Measurements from ENCODE around the gene FBRS.
"Not testable (repeated sequence)": the region's sequence is repeated elsewhere in the genome, so short reads cannot be mapped to it uniquely, and the experiment has no call there.

Gene FBRS
- 130 to 206 reads per million in 2 donors for total RNA-seq

GRCh38 chr16:30657866-30658730 is at the start of gene FBRS:
TSS of gene FBRS (plus strand) at chr16:30658431. CDS start at chr16:30659519, 1,088 bp downstream.
- DNase-seq, result peak; percentile 99 to 100 (median 100)

- peak in 3 of 5 experiments; percentile 14 to 57 (median 15) for DNase-seq
Measured at GRCh38 chr16:30609002-30609925, 49.0 kb upstream of the FBRS start.

GRCh38 chr16:30609926-30610839 is 48.0 kb upstream of the FBRS start, which contains the start of gene ZNF689:
TSS of gene ZNF689 (minus strand) at chr16:30610389. CDS start at chr16:30610041, 348 bp downstream.
- DNase-seq, result peak; percentile 76 to 96 (median 91)

- DNase-seq, result peak; percentile 33 to 88 (median 62)
Measured at GRCh38 chr16:30615358-30616091, 42.7 kb upstream of the FBRS start.

GRCh38 chr16:30619202-30619601 is 39.0 kb upstream of the FBRS start:
- DNase-seq, result no peak

- DNase-seq, result no peak
Measured at GRCh38 chr16:30619638-30620037, 38.6 kb upstream of the FBRS start.

- no peak for DNase-seq
Measured at GRCh38 chr16:30620169-30620568, 38.1 kb upstream of the FBRS start.

- DNase-seq, result no peak
Measured at GRCh38 chr16:30621765-30622164, 36.5 kb upstream of the FBRS start.

- no peak for DNase-seq
Measured at GRCh38 chr16:30622455-30623032, 35.7 kb upstream of the FBRS start.

- no peak for DNase-seq
Measured at GRCh38 chr16:30623536-30624283, 34.5 kb upstream of the FBRS start.

- no peak for DNase-seq
Measured at GRCh38 chr16:30626236-30626635, 32.0 kb upstream of the FBRS start.

GRCh38 chr16:30628628-30629540 is 29.3 kb upstream of the FBRS start:
- peak; percentile 59 to 88 (median 78) for DNase-seq

GRCh38 chr16:30632454-30632853 is 25.8 kb upstream of the FBRS start:
- DNase-seq, result not testable (repeated sequence)

GRCh38 chr16:30633526-30633925 is 24.7 kb upstream of the FBRS start:
- no peak for DNase-seq

GRCh38 chr16:30636599-30636998 is 21.6 kb upstream of the FBRS start:
- no peak for DNase-seq

- DNase-seq, result not testable (repeated sequence)
Measured at GRCh38 chr16:30637139-30637538, 21.1 kb upstream of the FBRS start.

GRCh38 chr16:30637944-30638343 is 20.3 kb upstream of the FBRS start:
- DNase-seq, result peak in 1 of 5 experiments; percentile 57

- DNase-seq, result no peak
Measured at GRCh38 chr16:30641378-30641982, 16.8 kb upstream of the FBRS start.

Measured in T-helper 2 cell (primary cell).